OCI-LY7 (cell line): ENCODE results near the gene CKAP4.

ENCODE experiments used
- EZH2phosphoT487 ChIP-seq: fragments of 200-600 bp; sonication (generic); IDR thresholded peaks from 2 replicates; pipeline ENCODE4 v1.6.1; 2018; ENCODE audit warnings: low read depth, borderline replicate concordance, mild to moderate bottlenecking, mixed run types, antibody characterized with exemption, low read length, moderate library complexity, mixed read lengths
- TF ChIP-seq, protein P1 (sequence below): fragments of 200-600 bp; sonication (generic); conservative IDR thresholded peaks from 2 replicates; pipeline ENCODE4 v1.5.1; 2014; ENCODE audit warnings: mild to moderate bottlenecking, antibody characterized with exemption, low read length, moderate library complexity, mixed read lengths

GRCh38 chr12:106251631-106252455, 4.0 kb upstream of the CKAP4 start:
- TF ChIP-seq, protein P1, sequence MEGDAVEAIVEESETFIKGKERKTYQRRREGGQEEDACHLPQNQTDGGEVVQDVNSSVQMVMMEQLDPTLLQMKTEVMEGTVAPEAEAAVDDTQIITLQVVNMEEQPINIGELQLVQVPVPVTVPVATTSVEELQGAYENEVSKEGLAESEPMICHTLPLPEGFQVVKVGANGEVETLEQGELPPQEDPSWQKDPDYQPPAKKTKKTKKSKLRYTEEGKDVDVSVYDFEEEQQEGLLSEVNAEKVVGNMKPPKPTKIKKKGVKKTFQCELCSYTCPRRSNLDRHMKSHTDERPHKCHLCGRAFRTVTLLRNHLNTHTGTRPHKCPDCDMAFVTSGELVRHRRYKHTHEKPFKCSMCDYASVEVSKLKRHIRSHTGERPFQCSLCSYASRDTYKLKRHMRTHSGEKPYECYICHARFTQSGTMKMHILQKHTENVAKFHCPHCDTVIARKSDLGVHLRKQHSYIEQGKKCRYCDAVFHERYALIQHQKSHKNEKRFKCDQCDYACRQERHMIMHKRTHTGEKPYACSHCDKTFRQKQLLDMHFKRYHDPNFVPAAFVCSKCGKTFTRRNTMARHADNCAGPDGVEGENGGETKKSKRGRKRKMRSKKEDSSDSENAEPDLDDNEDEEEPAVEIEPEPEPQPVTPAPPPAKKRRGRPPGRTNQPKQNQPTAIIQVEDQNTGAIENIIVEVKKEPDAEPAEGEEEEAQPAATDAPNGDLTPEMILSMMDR = no peak
- no peak for TF ChIP-seq EZH2phosphoT487
